COLO829 (cell line): ENCODE results near the gene OR2V2.
"Not testable (repeated sequence)": the region's sequence is repeated elsewhere in the genome, so short reads cannot be mapped to it uniquely, and the experiment has no call there.

Experiments used
- DNase-seq: peaks from one replicate; pipeline ENCODE4 v3.0.0; 2012; ENCODE audit warnings: low spot score

Gene OR2V2

GRCh38 chr5:181169459-181170236 is 22.3 kb downstream of the OR2V2 start:
- not testable (repeated sequence) for DNase-seq

- DNase-seq, result no peak
Observed at GRCh38 chr5:181170237-181170825, 22.9 kb downstream of the OR2V2 start.

GRCh38 chr5:181170996-181171395 is 23.6 kb downstream of the OR2V2 start:
- DNase-seq, result no peak

- no peak for DNase-seq
Observed at GRCh38 chr5:181171782-181172181, 24.4 kb downstream of the OR2V2 start.

GRCh38 chr5:181173027-181173419 is 25.6 kb downstream of the OR2V2 start:
- no peak for DNase-seq

GRCh38 chr5:181173420-181174342 is 26.3 kb downstream of the OR2V2 start:
- DNase-seq, result peak; percentile 43

GRCh38 chr5:181176254-181176952 is 29.0 kb downstream of the OR2V2 start:
- no peak for DNase-seq

- DNase-seq, result not testable (repeated sequence)
Observed at GRCh38 chr5:181177559-181177958, 30.2 kb downstream of the OR2V2 start.

- DNase-seq, result peak; percentile 24
Observed at GRCh38 chr5:181181650-181182565, 34.5 kb downstream of the OR2V2 start.

- DNase-seq, result no peak
Observed at GRCh38 chr5:181182651-181183050, 35.3 kb downstream of the OR2V2 start.

- no peak for DNase-seq
Observed at GRCh38 chr5:181184845-181185216, 37.4 kb downstream of the OR2V2 start.

- DNase-seq, result no peak
Observed at GRCh38 chr5:181185560-181185959, 38.2 kb downstream of the OR2V2 start.

- no peak for DNase-seq
Observed at GRCh38 chr5:181186022-181186421, 38.6 kb downstream of the OR2V2 start.

- DNase-seq, result no peak
Observed at GRCh38 chr5:181186986-181187499, 39.7 kb downstream of the OR2V2 start.

GRCh38 chr5:181187500-181188213 is 40.3 kb downstream of the OR2V2 start:
- no peak for DNase-seq

- no peak for DNase-seq
Observed at GRCh38 chr5:181188700-181189362, 41.4 kb downstream of the OR2V2 start.

GRCh38 chr5:181189363-181189961 is 42.1 kb downstream of the OR2V2 start:
- no peak for DNase-seq

- no peak for DNase-seq
Observed at GRCh38 chr5:181189962-181190710, 42.8 kb downstream of the OR2V2 start.
